GM12801 (cell line): ENCODE results near the gene SEPHS1.

ENCODE experiments used
- CTCF ChIP-seq: IDR thresholded peaks from one replicate; pipeline ENCODE4 v1.5.1; 2011; ENCODE audit warnings: control low read depth; ENCODE audit not compliant: insufficient read length; ENCODE audit errors: extremely low read depth

Gene SEPHS1

GRCh38 chr10:13331646-13332045, 16.4 kb downstream of the SEPHS1 start:
- TF ChIP-seq CTCF = no peak

GRCh38 chr10:13329565-13329964, 18.5 kb downstream of the SEPHS1 start:
- TF ChIP-seq CTCF = no peak

GRCh38 chr10:13328613-13329012, 19.5 kb downstream of the SEPHS1 start:
- TF ChIP-seq CTCF = no peak

GRCh38 chr10:13328126-13328525, 20.0 kb downstream of the SEPHS1 start:
- TF ChIP-seq CTCF = no peak

- TF ChIP-seq CTCF = no peak
Observed at GRCh38 chr10:13327534-13327933, 20.6 kb downstream of the SEPHS1 start.

DNA sequence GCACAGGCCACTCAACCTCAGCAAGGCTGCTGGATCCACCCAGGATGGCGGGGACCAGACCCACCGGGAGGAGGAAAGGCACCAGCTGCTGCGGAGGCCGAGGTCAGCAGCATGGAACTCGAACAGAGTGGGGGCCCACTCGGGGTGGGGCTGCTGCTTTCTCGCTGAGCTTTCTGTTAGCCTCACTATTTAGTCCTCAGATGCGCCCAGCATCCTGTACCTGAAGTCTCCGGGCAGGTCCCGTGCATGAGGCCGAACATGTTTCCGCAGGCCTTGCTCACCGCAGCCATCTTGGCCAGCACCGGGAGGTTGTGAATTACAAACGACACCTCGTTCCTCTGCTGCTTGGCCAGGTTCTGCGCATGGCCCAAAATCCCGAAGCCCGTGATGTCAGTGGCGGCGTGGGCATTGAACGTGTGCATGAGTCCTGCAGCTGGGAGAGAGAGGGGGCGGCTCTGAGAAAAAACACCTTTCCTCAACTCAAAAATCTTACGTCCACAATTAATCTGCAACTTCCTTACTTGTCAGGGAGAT, 25.4 kb downstream of the SEPHS1 start:
- no peak for TF ChIP-seq CTCF

GRCh38 chr10:13321576-13321975, 26.5 kb downstream of the SEPHS1 start:
- TF ChIP-seq CTCF = no peak

GRCh38 chr10:13319166-13319565, 28.9 kb downstream of the SEPHS1 start:
- TF ChIP-seq CTCF = no peak
